ENCODE data around the gene SREBF1. TPM values are rescaled to one million over a fixed set of nuclear protein-coding genes. Genes with fewer than 3 reads are reported as not detected.

SREBF1 gene
- total and polyA plus RNA-seq, 2 of the 8 experiments (the other 6 are each of a cell fraction or from before 2014, with no cell fraction given): 28.6 to 70.8 TPM

GRCh38 chr17:17789828-17790636, 46.8 kb downstream of the SREBF1 start (continued):
- no peak for TF ChIP-seq BRCA1 (IDR thresholded peaks at IDR 0.05; ENCODE audit: low read depth, low read length)
- no peak for TF ChIP-seq SP2 (IDR thresholded peaks at IDR 0.05; ENCODE audit: low read length)
- TF ChIP-seq GTF2F1 (IDR thresholded peaks at IDR 0.05; ENCODE audit: borderline replicate concordance, low read depth, low read length): no peak
- TF ChIP-seq NANOG (IDR thresholded peaks at IDR 0.05; ENCODE audit: insufficient read depth, low read depth, low read length, poor library complexity, severe bottlenecking): no peak
- TF ChIP-seq MAFK (IDR thresholded peaks at IDR 0.05; ENCODE audit: low read depth, low read length): no peak
- TF ChIP-seq, protein P1, sequence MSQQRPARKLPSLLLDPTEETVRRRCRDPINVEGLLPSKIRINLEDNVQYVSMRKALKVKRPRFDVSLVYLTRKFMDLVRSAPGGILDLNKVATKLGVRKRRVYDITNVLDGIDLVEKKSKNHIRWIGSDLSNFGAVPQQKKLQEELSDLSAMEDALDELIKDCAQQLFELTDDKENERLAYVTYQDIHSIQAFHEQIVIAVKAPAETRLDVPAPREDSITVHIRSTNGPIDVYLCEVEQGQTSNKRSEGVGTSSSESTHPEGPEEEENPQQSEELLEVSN (IDR thresholded peaks at IDR 0.05): no peak
- TF ChIP-seq POLR2A (IDR thresholded peaks at IDR 0.05; ENCODE audit: control extremely low read depth in 1 of 2, low read depth in 2 of 2, low read length in 2 of 2): no peak
- TF ChIP-seq SIN3A (conservative IDR thresholded peaks at IDR 0.05 in 1 of 2, IDR thresholded peaks at IDR 0.05 in 1 of 2; ENCODE audit: low read depth in 1 of 2, low read length in 2 of 2): no peak
- no peak for TF ChIP-seq ZNF274 (IDR thresholded peaks at IDR 0.05; ENCODE audit: borderline replicate concordance, extremely low read depth, low read length)
- no peak for TF ChIP-seq TAF7 (optimal IDR thresholded peaks at IDR 0.05; ENCODE audit: borderline replicate concordance, low read depth, low read length)
- TF ChIP-seq SP4 (IDR thresholded peaks at IDR 0.05; ENCODE audit: low read length): no peak
- TF ChIP-seq KDM5A (IDR thresholded peaks at IDR 0.05; ENCODE audit: low read length): no peak
- TF ChIP-seq HDAC2 (IDR thresholded peaks at IDR 0.05; ENCODE audit: borderline replicate concordance in 1 of 2, low read depth in 2 of 2, low read length in 2 of 2): no peak
